MCF 10A (cell line): ENCODE measurements around the gene CCNQ. TPM values are rescaled to one million over a fixed set of nuclear protein-coding genes. Genes with fewer than 3 reads are reported as not detected.

Experiments used
- BruUV-seq: library from RNA; stranded (reverse); fragments of 400-500 nt; replicated peaks from 2 replicates; lab custom pipeline; 2021; lab: Mats Ljungman, UMichigan
- CTCF ChIA-PET: fragments of 300-600 bp; sonication (Branson Sonifier 250); formaldehyde crosslinking; extraction: SDS; loops from one replicate; lab custom pipeline; 2021; ENCODE audit warnings: antibody characterized with exemption, inconsistent platforms; lab: Yijun Ruan, JAX
- POLR2A ChIA-PET: fragments of 300-600, 350-650 bp; sonication (Branson Sonifier 250); formaldehyde crosslinking; extraction: SDS; loops from one replicate; lab custom pipeline; 2020; ENCODE audit warnings: antibody characterized with exemption, inconsistent platforms; lab: Yijun Ruan, JAX
- DNase-seq: peaks from one replicate; pipeline ENCODE4 v3.0.0-alpha.2; 2018; ENCODE audit not compliant: unreplicated experiment
- H3K27ac Mint-ChIP-seq: one replicate; pipeline ENCODE4 v1.8.0; 2022; ENCODE audit warnings: mild to moderate bottlenecking, low read depth, mixed read lengths; ENCODE audit not compliant: unreplicated experiment
- H3K27me3 Mint-ChIP-seq: one replicate; pipeline ENCODE4 v1.8.0; 2022; ENCODE audit warnings: mixed read lengths; ENCODE audit not compliant: insufficient read depth, unreplicated experiment
- H3K36me3 Mint-ChIP-seq: one replicate; pipeline ENCODE4 v1.8.0; 2022; ENCODE audit warnings: mild to moderate bottlenecking, moderate library complexity, mixed read lengths; ENCODE audit not compliant: insufficient read depth, unreplicated experiment
- H3K4me1 Mint-ChIP-seq: one replicate; pipeline ENCODE4 v1.8.0; 2022; ENCODE audit warnings: mixed read lengths; ENCODE audit not compliant: insufficient read depth, unreplicated experiment
- H3K4me3 Mint-ChIP-seq: one replicate; pipeline ENCODE4 v1.8.0; 2022; ENCODE audit warnings: mild to moderate bottlenecking, moderate library complexity, mixed read lengths; ENCODE audit not compliant: unreplicated experiment
- H3K9me3 Mint-ChIP-seq: one replicate; pipeline ENCODE4 v1.8.0; 2022; ENCODE audit warnings: mixed read lengths; ENCODE audit not compliant: unreplicated experiment
- intact Hi-C: fragments of 100-400 bp; cut with micrococcal nuclease; formaldehyde crosslinking; loops from 2 replicates; pipeline ENCODE4 v1.14.1; 2022
- total RNA-seq: library from RNA; stranded (reverse); gene quantifications from 2 replicates; pipeline ENCODE4 v1.2.3, GENCODE V29; 2022
- TF ChIP-seq, protein P1 (sequence below): fragments of 200-600 bp; IDR thresholded peaks from one replicate; pipeline ENCODE4 v1.8.0; 2022; ENCODE audit warnings: antibody characterized with exemption, mild to moderate bottlenecking; ENCODE audit not compliant: unreplicated experiment

CCNQ gene
- total RNA-seq, 1 experiment from 2014 or later: 21.7 TPM

DNA sequence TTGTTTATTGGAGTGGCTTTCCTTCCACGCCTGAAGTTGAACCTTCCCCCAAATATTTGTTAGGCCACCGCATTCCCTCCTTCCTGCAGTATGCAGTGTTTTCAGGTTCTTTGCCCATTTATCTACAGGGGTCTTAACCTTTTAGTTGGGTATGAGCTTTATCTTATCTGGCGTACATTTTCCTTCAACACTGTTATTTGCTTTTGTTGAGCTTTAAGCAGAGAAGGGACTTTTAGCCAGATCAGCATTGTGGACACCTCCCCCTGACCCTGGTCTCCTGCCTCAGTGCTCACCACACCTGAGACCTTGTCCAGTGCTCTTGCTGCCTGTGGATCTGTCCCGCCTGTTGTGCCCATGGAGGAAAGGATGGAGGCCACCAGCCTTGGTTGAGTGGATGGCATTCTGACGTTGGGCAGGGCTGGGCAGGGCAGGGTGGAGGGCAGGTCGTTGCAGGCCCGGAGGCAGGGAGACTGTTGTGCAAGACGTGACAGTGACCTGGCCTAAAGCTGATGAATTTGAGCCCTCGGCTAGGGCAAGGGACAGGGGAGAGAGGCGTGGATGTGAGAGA, 47.1 kb upstream of the CCNQ start:
- TF ChIP-seq, protein P1, sequence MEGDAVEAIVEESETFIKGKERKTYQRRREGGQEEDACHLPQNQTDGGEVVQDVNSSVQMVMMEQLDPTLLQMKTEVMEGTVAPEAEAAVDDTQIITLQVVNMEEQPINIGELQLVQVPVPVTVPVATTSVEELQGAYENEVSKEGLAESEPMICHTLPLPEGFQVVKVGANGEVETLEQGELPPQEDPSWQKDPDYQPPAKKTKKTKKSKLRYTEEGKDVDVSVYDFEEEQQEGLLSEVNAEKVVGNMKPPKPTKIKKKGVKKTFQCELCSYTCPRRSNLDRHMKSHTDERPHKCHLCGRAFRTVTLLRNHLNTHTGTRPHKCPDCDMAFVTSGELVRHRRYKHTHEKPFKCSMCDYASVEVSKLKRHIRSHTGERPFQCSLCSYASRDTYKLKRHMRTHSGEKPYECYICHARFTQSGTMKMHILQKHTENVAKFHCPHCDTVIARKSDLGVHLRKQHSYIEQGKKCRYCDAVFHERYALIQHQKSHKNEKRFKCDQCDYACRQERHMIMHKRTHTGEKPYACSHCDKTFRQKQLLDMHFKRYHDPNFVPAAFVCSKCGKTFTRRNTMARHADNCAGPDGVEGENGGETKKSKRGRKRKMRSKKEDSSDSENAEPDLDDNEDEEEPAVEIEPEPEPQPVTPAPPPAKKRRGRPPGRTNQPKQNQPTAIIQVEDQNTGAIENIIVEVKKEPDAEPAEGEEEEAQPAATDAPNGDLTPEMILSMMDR: no peak
- no peak overlapping the region for H3K27ac Mint-ChIP-seq
- POLR2A ChIA-PET: interaction anchor here (1.0 kb wide), 1 partner anchor 39 kb away, joined by 3 read pairs; no protein-coding TSS in a partner anchor
- intact Hi-C loops: no loop called here
- H3K27me3 Mint-ChIP-seq: peaks cover 11% of the 10 kb centered on the region
- H3K9me3 Mint-ChIP-seq: no peaks in the 10 kb centered on the region
- H3K4me1 Mint-ChIP-seq: peaks cover 6% of the 10 kb centered on the region
- no peak overlapping the region for H3K4me3 Mint-ChIP-seq
- no peaks in the 10 kb centered on the region for H3K36me3 Mint-ChIP-seq
- BruUV-seq: no TSS peak
- CTCF ChIA-PET: interaction anchor here (1.1 to 3.2 kb wide), 3 partner anchors 15 to 63 kb away, joined by 3 to 17 read pairs (median 8); no protein-coding TSS in a partner anchor
- peak; percentile 27 for DNase-seq

DNA sequence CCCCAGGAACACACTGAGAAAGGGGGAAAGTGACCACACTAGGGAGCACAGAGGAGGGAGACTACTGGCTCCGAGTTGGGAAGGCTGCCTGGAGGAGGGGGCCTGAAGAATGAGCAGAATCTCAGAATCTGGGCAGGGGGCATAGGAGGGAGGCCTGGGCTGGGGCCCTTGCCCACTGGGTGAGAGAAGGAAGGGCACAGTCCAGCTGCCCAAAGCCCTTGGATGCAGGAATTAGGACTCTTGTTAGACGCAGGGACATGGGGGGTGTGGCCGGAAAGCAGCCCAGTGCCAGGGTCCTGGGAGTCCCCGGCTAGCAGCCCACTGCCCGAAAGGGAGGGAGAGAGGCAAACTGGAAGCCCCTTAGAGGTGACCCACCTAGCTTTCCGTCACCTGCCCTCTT, 46.2 kb upstream of the CCNQ start:
- CTCF ChIA-PET: interaction anchor here (0.6 to 3.2 kb wide), 9 partner anchors 8 to 64 kb away, joined by 3 to 17 read pairs (median 4); no protein-coding TSS in a partner anchor
- no peak overlapping the region for H3K4me3 Mint-ChIP-seq
- H3K27ac Mint-ChIP-seq: no peak overlapping the region
- no peaks in the 10 kb centered on the region for H3K36me3 Mint-ChIP-seq
- BruUV-seq: no TSS peak
- TF ChIP-seq, protein P1: no peak
- H3K4me1 Mint-ChIP-seq: peaks cover 6% of the 10 kb centered on the region
- POLR2A ChIA-PET: interaction anchor here (0.7 to 1.0 kb wide), 2 partner anchors 35 to 40 kb away, joined by 3 read pairs; no protein-coding TSS in a partner anchor
- intact Hi-C loops: no loop called here
- peaks cover 11% of the 10 kb centered on the region for H3K27me3 Mint-ChIP-seq
- DNase-seq: no peak
- H3K9me3 Mint-ChIP-seq: no peaks in the 10 kb centered on the region

DNA sequence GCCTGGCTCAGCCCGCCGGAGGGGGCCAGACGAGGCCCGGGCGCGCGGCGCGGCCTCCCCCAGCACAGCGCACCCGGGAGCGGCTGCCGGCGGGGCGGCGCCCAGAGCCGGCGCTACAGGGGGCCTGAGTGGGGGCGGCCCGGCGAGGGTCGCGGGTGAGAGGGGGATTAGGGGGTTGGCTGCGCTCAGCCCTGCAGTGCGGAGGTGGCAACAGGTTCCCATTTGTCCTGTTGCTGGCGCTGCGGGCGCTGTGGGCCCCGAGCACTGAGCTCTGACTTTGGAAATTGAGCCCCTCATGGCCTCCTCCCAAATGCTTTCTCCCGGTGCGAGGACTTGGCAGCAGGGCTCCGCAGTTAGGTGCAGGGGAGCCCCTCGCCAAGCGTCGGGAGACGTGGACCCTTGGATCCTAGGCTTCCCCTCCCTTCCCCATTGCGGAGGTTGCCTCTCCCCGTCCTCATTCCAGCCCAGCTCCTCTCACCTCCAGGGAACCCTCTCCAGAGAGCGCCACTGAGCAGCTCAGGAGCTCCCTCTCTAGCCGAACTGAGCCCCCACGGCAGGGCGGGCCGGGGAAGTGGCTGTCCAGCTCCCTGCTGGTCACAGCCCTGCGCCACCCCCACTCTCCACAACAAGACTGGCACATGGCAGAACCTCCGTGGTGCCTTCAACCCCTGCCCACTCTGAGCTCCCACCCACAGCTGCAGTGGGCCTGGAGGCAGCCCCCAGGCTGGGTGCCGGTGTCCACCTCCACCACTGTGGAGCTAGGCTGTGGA, 45.6 kb upstream of the CCNQ start:
- CTCF ChIA-PET: interaction anchor here (0.6 to 3.2 kb wide), 10 partner anchors 9 to 63 kb away, joined by 3 to 17 read pairs (median 4); no protein-coding TSS in a partner anchor
- Mint-ChIP-seq H3K27me3 (peaks cover 11% of the 10 kb centered on the region), H3K36me3 (no peaks in the 10 kb centered on the region), H3K4me1 (peaks cover 6% of the 10 kb centered on the region), H3K27ac (no peak overlapping the region), H3K4me3 (no peak overlapping the region), H3K9me3 (no peaks in the 10 kb centered on the region)
- BruUV-seq: no TSS peak
- TF ChIP-seq, protein P1: no peak
- POLR2A ChIA-PET: interaction anchor here (0.7 kb wide), 1 partner anchor 35 kb away, joined by 3 read pairs; no protein-coding TSS in a partner anchor
- intact Hi-C loops: no loop called here
- no peak for DNase-seq
